Tracheal epithelial cell (primary cell): Measurements from ENCODE around the gene ATAD3B. TPM values are rescaled to one million over a fixed set of nuclear protein-coding genes. Genes with fewer than 3 reads are reported as not detected.

ENCODE experiments used
- total RNA-seq: library from RNA; depleted of rRNA; stranded (reverse); fragments of >200 nt; gene quantifications from 2 replicates; pipeline ENCODE4 v1.2.1, GENCODE V29; 2014

Gene ATAD3B
- 13.0 and 22.4 TPM in 2 replicates for total RNA-seq

GRCh38 chr1:1471389-1472052 is at the start of gene ATAD3B:
ATAD3B (plus strand) TSS chr1:1471765; CDS start chr1:1471885, 120 bp downstream.

GRCh38 chr1:1435106-1435903 is 36.3 kb upstream of the ATAD3B start, which contains the start of gene VWA1:
VWA1 (plus strand) TSS chr1:1435690; CDS start chr1:1435749, 59 bp downstream.

GRCh38 chr1:1449099-1449739 is 22.3 kb upstream of the ATAD3B start, which contains the start of gene ATAD3C:
ATAD3C (plus strand) TSS chr1:1449689; CDS start chr1:1450684, 995 bp downstream.

GRCh38 chr1:1511533-1512285 is 40.1 kb downstream of the ATAD3B start, which contains the start of gene ATAD3A:
ATAD3A (plus strand) TSS chr1:1512162; CDS start chr1:1512269, 107 bp downstream.

GRCh38 chr1:1540090-1540817 is 68.7 kb downstream of the ATAD3B start, which contains the start of gene TMEM240:
TMEM240 (minus strand) TSS chr1:1540624; CDS start chr1:1540346, 278 bp downstream.

Other genes starting within 250 kb of the ATAD3B start
- gene SDF4, start 239.8 kb upstream of the ATAD3B start, total RNA-seq, result 73.1 and 76.6 TPM in 2 replicates
- 28.8 and 37.8 TPM in 2 replicates for gene B3GALT6, start 239.5 kb upstream of the ATAD3B start, total RNA-seq
- 1.9 and 2.4 TPM in 2 replicates for gene C1QTNF12, start 225.0 kb upstream of the ATAD3B start, total RNA-seq
- 45.2 and 48.0 TPM in 2 replicates for gene UBE2J2, start 197.9 kb upstream of the ATAD3B start, total RNA-seq
- 0.21 and 0.96 TPM in 2 replicates for gene SCNN1D, start 191.3 kb upstream of the ATAD3B start, total RNA-seq
- 35.0 and 38.1 TPM in 2 replicates for gene ACAP3, start 163.8 kb upstream of the ATAD3B start, total RNA-seq
- 25.1 and 36.7 TPM in 2 replicates for gene PUSL1, start 163.2 kb upstream of the ATAD3B start, total RNA-seq
- gene INTS11, start 147.1 kb upstream of the ATAD3B start, total RNA-seq, result 53.9 and 67.0 TPM in 2 replicates
- gene CPTP, start 147.0 kb upstream of the ATAD3B start, total RNA-seq, result 17.1 and 23.1 TPM in 2 replicates
- 0.21 TPM in 1 of 2 replicates, not detected in the other for gene TAS1R3, start 140.5 kb upstream of the ATAD3B start, total RNA-seq
- 262 and 265 TPM in 2 replicates for gene DVL1, start 122.3 kb upstream of the ATAD3B start, total RNA-seq
- 2.8 and 12.0 TPM in 2 replicates for gene MXRA8, start 113.2 kb upstream of the ATAD3B start, total RNA-seq
- gene AURKAIP1, start 96.6 kb upstream of the ATAD3B start, total RNA-seq, result 138 and 166 TPM in 2 replicates
- 75.2 and 80.1 TPM in 2 replicates for gene CCNL2, start 72.4 kb upstream of the ATAD3B start, total RNA-seq
- 56.1 and 74.5 TPM in 2 replicates for gene MRPL20, start 64.5 kb upstream of the ATAD3B start, total RNA-seq
- gene ANKRD65, start 50.5 kb upstream of the ATAD3B start, total RNA-seq, result 11.6 and 15.1 TPM in 2 replicates
- gene VWA1, start 36.1 kb upstream of the ATAD3B start, total RNA-seq, result 13.0 and 14.1 TPM in 2 replicates
- gene ATAD3C, start 22.1 kb upstream of the ATAD3B start, total RNA-seq, result not detected in 2 replicates
- gene ATAD3A, start 40.4 kb downstream of the ATAD3B start, total RNA-seq, result 25.2 and 41.0 TPM in 2 replicates
- not detected in 2 replicates for gene TMEM240, start 68.9 kb downstream of the ATAD3B start, total RNA-seq
- gene SSU72, start 103.1 kb downstream of the ATAD3B start, total RNA-seq, result 90.4 and 95.9 TPM in 2 replicates
- gene FNDC10, start 128.4 kb downstream of the ATAD3B start, total RNA-seq, result 0.64 and 2.4 TPM in 2 replicates
- gene MIB2, start 143.7 kb downstream of the ATAD3B start, total RNA-seq, result 91.3 and 99.5 TPM in 2 replicates
- 0.64 and 2.2 TPM in 2 replicates for gene MMP23B, start 160.4 kb downstream of the ATAD3B start, total RNA-seq
- gene CDK11B, start 187.2 kb downstream of the ATAD3B start, total RNA-seq, result 3.8 and 4.1 TPM in 2 replicates
- gene SLC35E2B, start 221.0 kb downstream of the ATAD3B start, total RNA-seq, result 11.6 and 16.4 TPM in 2 replicates